HepG2 (cell line): ENCODE measurements around the gene HNRNPUL1. TPM values are rescaled to one million over a fixed set of nuclear protein-coding genes. Genes with fewer than 3 reads are reported as not detected.

ENCODE experiments used
- ATF1 ChIP-seq: IDR thresholded peaks from 2 replicates; pipeline ENCODE4 v1.6.1; 2016; ENCODE audit warnings: mild to moderate bottlenecking, control low read depth
- BORCS8-MEF2B ChIP-seq: sonication (generic); formaldehyde crosslinking; IDR thresholded peaks from 2 replicates; pipeline ENCODE4 v1.8.0; 2022; ENCODE audit warnings: mild to moderate bottlenecking, missing genetic modification reagents
- CBFB ChIP-seq: sonication (generic); formaldehyde crosslinking; IDR thresholded peaks from 2 replicates; pipeline ENCODE4 v1.4.0; 2020; ENCODE audit warnings: missing genetic modification reagents
- CBX1 ChIP-seq: IDR thresholded peaks from one replicate; pipeline ENCODE4 v1.6.1; 2016; ENCODE audit warnings: antibody characterized with exemption, low read depth
- ETV5 ChIP-seq: IDR thresholded peaks from 2 replicates; pipeline ENCODE4 v1.6.1; 2018; ENCODE audit warnings: missing biosample characterization, missing genetic modification reagents, inconsistent platforms, borderline replicate concordance
- FOXA1 ChIP-seq, 2 experiments: fragments of 450-650 bp in 1 of 2; sonication (generic) in 1 of 2; formaldehyde crosslinking in 1 of 2; IDR thresholded peaks; 2 replicates each; pipeline versions ENCODE4 v1.4.0 to v1.6.1; 2016 to 2020; ENCODE audit warnings: missing genetic modification reagents in 1 of 2
- HDAC2 ChIP-seq: sonication (generic); formaldehyde crosslinking; IDR thresholded peaks from 2 replicates; pipeline ENCODE4 v1.4.0; 2020; ENCODE audit warnings: missing genetic modification reagents
- KLF15 ChIP-seq: sonication (generic); formaldehyde crosslinking; IDR thresholded peaks from 2 replicates; pipeline ENCODE4 v1.8.1; 2023; ENCODE audit warnings: borderline replicate concordance, mild to moderate bottlenecking, inconsistent platforms, missing genetic modification reagents, mixed read lengths
- MXD4 ChIP-seq: IDR thresholded peaks from 2 replicates; pipeline ENCODE4 v1.6.1; 2016; ENCODE audit warnings: mild to moderate bottlenecking, missing biosample characterization, missing genetic modification reagents
- MXI1 ChIP-seq: IDR thresholded peaks from 3 replicates; pipeline ENCODE4 v1.6.1; 2012; ENCODE audit warnings: low read depth, low read length, inconsistent platforms, borderline replicate concordance
- PHF21A ChIP-seq: sonication (generic); formaldehyde crosslinking; IDR thresholded peaks from 2 replicates; pipeline ENCODE4 v1.5.0; 2020; ENCODE audit warnings: mild to moderate bottlenecking, missing genetic modification reagents
- RBM39 ChIP-seq: fragments of 200-400 bp; formaldehyde crosslinking; IDR thresholded peaks from one replicate; pipeline ENCODE4 v1.6.1; 2018; ENCODE audit warnings: antibody characterized with exemption, mild to moderate bottlenecking, low read depth, low read length; ENCODE audit not compliant: poor library complexity, severe bottlenecking
- SALL1 ChIP-seq: sonication (generic); formaldehyde crosslinking; IDR thresholded peaks from 2 replicates; pipeline ENCODE4 v1.8.0; 2022; ENCODE audit warnings: mild to moderate bottlenecking, missing genetic modification reagents
- SNAPC2 ChIP-seq: sonication (generic); formaldehyde crosslinking; IDR thresholded peaks from 2 replicates; pipeline ENCODE4 v1.8.1; 2022; ENCODE audit warnings: mild to moderate bottlenecking, missing genetic modification reagents
- SRSF1 ChIP-seq: fragments of 200-400 bp; formaldehyde crosslinking; optimal IDR thresholded peaks from 2 replicates; pipeline ENCODE3; 2017; ENCODE audit warnings: mild to moderate bottlenecking, low read depth, low read length, moderate library complexity
- TAF1 ChIP-seq: sonication (generic); formaldehyde crosslinking; IDR thresholded peaks from 2 replicates; pipeline ENCODE4 v1.4.0; 2020; ENCODE audit warnings: missing genetic modification reagents
- ZMYM3 ChIP-seq: sonication (generic); formaldehyde crosslinking; IDR thresholded peaks from 2 replicates; pipeline ENCODE4 v1.5.1; 2020; ENCODE audit warnings: mild to moderate bottlenecking, missing genetic modification reagents
- ZNF552 ChIP-seq: sonication (generic); formaldehyde crosslinking; IDR thresholded peaks from 2 replicates; pipeline ENCODE4 v1.9.0; 2022; ENCODE audit warnings: missing genetic modification reagents, mild to moderate bottlenecking, borderline replicate concordance
- ZNF788 ChIP-seq: sonication (generic); formaldehyde crosslinking; IDR thresholded peaks from 2 replicates; pipeline ENCODE4 v1.5.0; 2020; ENCODE audit warnings: mild to moderate bottlenecking, missing genetic modification reagents, borderline replicate concordance
- polyA plus RNA-seq, 8 experiments: library from polyadenylated mRNA; depleted of rRNA in 3 of 8; stranded (reverse) in 7 of 8; unstranded in 1 of 8; fragments of >200 nt; fragmentation: Illumina TruSeq in 4 of 8; extraction: Trizol in 4 of 8; gene quantifications; 2 replicates each; pipeline versions ENCODE4 v1.2.1 to v1.2.3, GENCODE V29; 2011 to 2016; ENCODE audit warnings: low read depth in 4 of 8, missing spikeins in 1 of 8, mixed read lengths in 1 of 8; ENCODE audit not compliant: insufficient read depth in 1 of 8
- total RNA-seq, 5 experiments: library from RNA; depleted of rRNA; stranded (reverse); fragments of >200 nt; fragmentation: Illumina TruSeq; extraction: Trizol; gene quantifications; 2 replicates each; pipeline ENCODE4 v1.2.3, GENCODE V29; 2016; ENCODE audit warnings: low read depth in 1 of 5
- TF ChIP-seq, protein P1 (sequence below): sonication (generic); formaldehyde crosslinking; IDR thresholded peaks from 2 replicates; pipeline ENCODE4 v1.8.0; 2023; ENCODE audit warnings: mild to moderate bottlenecking, missing genetic modification reagents
- TF ChIP-seq, protein P2 (sequence below): sonication (generic); formaldehyde crosslinking; conservative IDR thresholded peaks from 2 replicates; pipeline ENCODE4 v1.8.0; 2022; ENCODE audit warnings: mild to moderate bottlenecking, moderate library complexity, missing genetic modification reagents
- TF ChIP-seq, protein P3 (sequence below): sonication (generic); formaldehyde crosslinking; IDR thresholded peaks from 2 replicates; pipeline ENCODE4 v1.5.1; 2020; ENCODE audit warnings: missing genetic modification reagents, mild to moderate bottlenecking, borderline replicate concordance
- TF ChIP-seq, protein P4 (sequence below): sonication (generic); formaldehyde crosslinking; IDR thresholded peaks from 2 replicates; pipeline ENCODE4 v1.5.0; 2020; ENCODE audit warnings: mild to moderate bottlenecking, missing genetic modification reagents, borderline replicate concordance

Gene HNRNPUL1
- total and polyA plus RNA-seq, 2 of the 13 experiments (the other 11 are each of a cell fraction or from before 2014, with no cell fraction given) = 30.9 to 81.7 TPM

DNA sequence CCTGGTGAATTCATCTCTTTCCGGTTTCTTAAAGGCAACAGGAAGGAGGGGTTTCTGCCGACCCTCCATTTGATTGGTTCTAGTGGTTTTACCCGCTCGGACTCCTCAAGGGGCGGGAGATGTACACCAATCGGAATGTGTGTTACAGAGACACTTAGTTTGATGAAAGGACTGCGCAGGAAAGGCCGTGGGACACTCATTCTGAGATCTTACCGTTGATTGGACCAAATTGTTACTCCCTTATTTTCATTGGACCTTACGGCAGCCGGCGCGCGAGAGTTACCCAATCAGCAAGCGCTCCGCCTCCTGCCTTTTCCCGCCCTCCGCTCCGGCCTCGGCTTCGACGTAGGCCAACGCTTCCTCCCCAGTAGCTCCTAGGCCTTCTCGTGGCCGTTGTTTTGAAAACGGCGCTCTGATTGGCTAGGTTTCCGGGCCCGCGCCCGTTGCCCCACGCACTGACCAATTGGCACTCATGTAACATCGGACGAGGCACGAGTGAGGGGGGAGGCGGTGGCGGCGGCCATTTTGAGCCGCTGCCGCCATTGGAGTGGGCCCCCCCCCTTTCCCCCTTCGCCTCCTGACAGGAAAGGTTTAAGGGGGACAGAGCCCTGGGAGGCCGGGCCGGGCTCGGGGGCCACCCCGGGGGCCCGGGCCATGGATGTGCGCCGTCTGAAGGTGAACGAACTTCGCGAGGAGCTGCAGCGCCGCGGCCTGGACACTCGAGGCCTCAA lies at the start of gene HNRNPUL1 (continued):
- TF ChIP-seq CBFB (CRISPR knock-in tag) (0 out of 2 replicates have a peak, but pooled peaks have one; percentile 59), RBM39 (peak; percentile 96), ATF1 (CRISPR knock-in tag) (peak; percentile 94), SALL1 (CRISPR knock-in tag) (peak; percentile 73), PHF21A (CRISPR knock-in tag) (peak; percentile 80), ETV5 (CRISPR knock-in tag) (peak; percentile 60; the same call in 1 of the 2 replicates), FOXA1 (IDR thresholded peaks at IDR 0.05) (no peak), FOXA1 (CRISPR knock-in tag; IDR thresholded peaks at IDR 0.05) (peak; percentile 33; the same call in 1 of the 2 replicates), ZNF788 (peak; percentile 69; the same call in 1 of the 2 replicates), ZMYM3 (0 out of 2 replicates have a peak, but pooled peaks have one; percentile 13), SRSF1 (peak; percentile 96), MXI1 (0 out of 3 replicates have a peak, but pooled peaks have one; percentile 26), ZNF552 (CRISPR knock-in tag) (no peak), BORCS8-MEF2B (peak; percentile 61; the same call in 1 of the 2 replicates), SNAPC2 (CRISPR knock-in tag) (peak; percentile 67; the same call in 1 of the 2 replicates), KLF15 (CRISPR knock-in tag) (0 out of 2 replicates have a peak, but pooled peaks have one; percentile 58), TAF1 (peak; percentile 83; the same call in 1 of the 2 replicates), HDAC2 (CRISPR knock-in tag) (peak; percentile 40; the same call in 1 of the 2 replicates), CBX1 (peak; percentile 19), MXD4 (CRISPR knock-in tag) (peak; percentile 27; the same call in 1 of the 2 replicates)
- TF ChIP-seq, protein P1, sequence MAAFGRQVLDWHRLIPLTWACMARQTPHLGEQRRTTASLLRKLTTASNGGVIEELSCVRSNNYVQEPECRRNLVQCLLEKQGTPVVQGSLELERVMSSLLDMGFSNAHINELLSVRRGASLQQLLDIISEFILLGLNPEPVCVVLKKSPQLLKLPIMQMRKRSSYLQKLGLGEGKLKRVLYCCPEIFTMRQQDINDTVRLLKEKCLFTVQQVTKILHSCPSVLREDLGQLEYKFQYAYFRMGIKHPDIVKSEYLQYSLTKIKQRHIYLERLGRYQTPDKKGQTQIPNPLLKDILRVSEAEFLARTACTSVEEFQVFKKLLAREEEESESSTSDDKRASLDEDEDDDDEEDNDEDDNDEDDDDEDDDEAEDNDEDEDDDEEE (CRISPR knock-in tag) = no peak
- TF ChIP-seq, protein P2, sequence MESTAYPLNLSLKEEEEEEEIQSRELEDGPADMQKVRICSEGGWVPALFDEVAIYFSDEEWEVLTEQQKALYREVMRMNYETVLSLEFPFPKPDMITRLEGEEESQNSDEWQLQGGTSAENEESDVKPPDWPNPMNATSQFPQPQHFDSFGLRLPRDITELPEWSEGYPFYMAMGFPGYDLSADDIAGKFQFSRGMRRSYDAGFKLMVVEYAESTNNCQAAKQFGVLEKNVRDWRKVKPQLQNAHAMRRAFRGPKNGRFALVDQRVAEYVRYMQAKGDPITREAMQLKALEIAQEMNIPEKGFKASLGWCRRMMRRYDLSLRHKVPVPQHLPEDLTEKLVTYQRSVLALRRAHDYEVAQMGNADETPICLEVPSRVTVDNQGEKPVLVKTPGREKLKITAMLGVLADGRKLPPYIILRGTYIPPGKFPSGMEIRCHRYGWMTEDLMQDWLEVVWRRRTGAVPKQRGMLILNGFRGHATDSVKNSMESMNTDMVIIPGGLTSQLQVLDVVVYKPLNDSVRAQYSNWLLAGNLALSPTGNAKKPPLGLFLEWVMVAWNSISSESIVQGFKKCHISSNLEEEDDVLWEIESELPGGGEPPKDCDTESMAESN (CRISPR knock-in tag) = peak; percentile 61; the same call in 1 of the 2 replicates
- TF ChIP-seq, protein P3, sequence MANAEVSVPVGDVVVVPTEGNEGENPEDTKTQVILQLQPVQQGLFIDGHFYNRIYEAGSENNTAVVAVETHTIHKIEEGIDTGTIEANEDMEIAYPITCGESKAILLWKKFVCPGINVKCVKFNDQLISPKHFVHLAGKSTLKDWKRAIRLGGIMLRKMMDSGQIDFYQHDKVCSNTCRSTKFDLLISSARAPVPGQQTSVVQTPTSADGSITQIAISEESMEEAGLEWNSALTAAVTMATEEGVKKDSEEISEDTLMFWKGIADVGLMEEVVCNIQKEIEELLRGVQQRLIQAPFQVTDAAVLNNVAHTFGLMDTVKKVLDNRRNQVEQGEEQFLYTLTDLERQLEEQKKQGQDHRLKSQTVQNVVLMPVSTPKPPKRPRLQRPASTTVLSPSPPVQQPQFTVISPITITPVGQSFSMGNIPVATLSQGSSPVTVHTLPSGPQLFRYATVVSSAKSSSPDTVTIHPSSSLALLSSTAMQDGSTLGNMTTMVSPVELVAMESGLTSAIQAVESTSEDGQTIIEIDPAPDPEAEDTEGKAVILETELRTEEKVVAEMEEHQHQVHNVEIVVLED (CRISPR knock-in tag) = peak; percentile 84
- TF ChIP-seq, protein P4, sequence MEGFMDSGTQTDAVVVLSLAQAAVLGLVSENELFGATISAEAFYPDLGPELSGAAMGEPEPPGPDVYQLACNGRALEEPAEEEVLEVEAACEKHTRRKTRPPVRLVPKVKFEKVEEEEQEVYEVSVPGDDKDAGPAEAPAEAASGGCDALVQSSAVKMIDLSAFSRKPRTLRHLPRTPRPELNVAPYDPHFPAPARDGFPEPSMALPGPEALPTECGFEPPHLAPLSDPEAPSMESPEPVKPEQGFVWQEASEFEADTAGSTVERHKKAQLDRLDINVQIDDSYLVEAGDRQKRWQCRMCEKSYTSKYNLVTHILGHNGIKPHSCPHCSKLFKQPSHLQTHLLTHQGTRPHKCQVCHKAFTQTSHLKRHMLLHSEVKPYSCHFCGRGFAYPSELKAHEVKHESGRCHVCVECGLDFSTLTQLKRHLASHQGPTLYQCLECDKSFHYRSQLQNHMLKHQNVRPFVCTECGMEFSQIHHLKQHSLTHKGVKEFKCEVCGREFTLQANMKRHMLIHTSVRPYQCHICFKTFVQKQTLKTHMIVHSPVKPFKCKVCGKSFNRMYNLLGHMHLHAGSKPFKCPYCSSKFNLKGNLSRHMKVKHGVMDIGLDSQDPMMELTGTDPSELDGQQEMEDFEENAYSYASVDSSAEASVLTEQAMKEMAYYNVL (CRISPR knock-in tag) = peak; percentile 19; the same call in 1 of the 2 replicates
